Measurements from ENCODE around the gene ACACB.

The ACACB gene

GRCh38 chr12:109228664-109229063 lies 112.3 kb downstream of the ACACB start:
- DNase-seq (ENCODE audit: low spot score in 2 of 2) (no peak), ATAC-seq (no peak)
- Mint-ChIP-seq H3K9me3 (no peaks in the 10 kb centered on the region), H3K4me3 (no peak overlapping the region), H3K27ac (no peak overlapping the region), H3K36me3 (no peaks in the 10 kb centered on the region), H3K4me1 (no peaks in the 10 kb centered on the region)

- Mint-ChIP-seq H3K4me1 (no peaks in the 10 kb centered on the region), H3K27ac (no peak overlapping the region), H3K36me3 (no peaks in the 10 kb centered on the region), H3K9me3 (no peaks in the 10 kb centered on the region), H3K4me3 (no peak overlapping the region)
- DNase-seq (ENCODE audit: low spot score in 2 of 2) (no peak), ATAC-seq (no peak)
Measured at GRCh38 chr12:109230193-109230592, 113.8 kb downstream of the ACACB start.

- Mint-ChIP-seq H3K9me3 (no peaks in the 10 kb centered on the region), H3K27ac (no peak overlapping the region), H3K36me3 (no peaks in the 10 kb centered on the region), H3K4me1 (no peaks in the 10 kb centered on the region), H3K4me3 (no peak overlapping the region)
- DNase-seq (ENCODE audit: low spot score in 2 of 2) (no peak), ATAC-seq (no peak)
Measured at GRCh38 chr12:109232731-109233130, 116.3 kb downstream of the ACACB start.

- ATAC-seq, result no peak
- Mint-ChIP-seq H3K4me3 (no peak overlapping the region), H3K27ac (no peak overlapping the region), H3K9me3 (no peaks in the 10 kb centered on the region), H3K4me1 (no peaks in the 10 kb centered on the region), H3K36me3 (no peaks in the 10 kb centered on the region)
- DNase-seq (ENCODE audit: low spot score in 2 of 2), result no peak
Measured at GRCh38 chr12:109234012-109234411, 117.6 kb downstream of the ACACB start.

- Mint-ChIP-seq H3K4me3 (no peak overlapping the region), H3K27ac (no peak overlapping the region), H3K36me3 (no peaks in the 10 kb centered on the region), H3K4me1 (no peaks in the 10 kb centered on the region), H3K9me3 (no peaks in the 10 kb centered on the region)
- no peak for ATAC-seq
- no peak for DNase-seq (ENCODE audit: low spot score in 2 of 2)
Measured at GRCh38 chr12:109236257-109236656, 119.9 kb downstream of the ACACB start.

- Mint-ChIP-seq H3K4me3 (no peak overlapping the region), H3K9me3 (no peaks in the 10 kb centered on the region), H3K36me3 (no peaks in the 10 kb centered on the region), H3K4me1 (no peaks in the 10 kb centered on the region), H3K27ac (peak overlapping the region; percentile 46)
- ATAC-seq (no peak), DNase-seq (ENCODE audit: low spot score in 2 of 2) (no peak)
Measured at GRCh38 chr12:109239179-109239578, 122.8 kb downstream of the ACACB start.

DNA sequence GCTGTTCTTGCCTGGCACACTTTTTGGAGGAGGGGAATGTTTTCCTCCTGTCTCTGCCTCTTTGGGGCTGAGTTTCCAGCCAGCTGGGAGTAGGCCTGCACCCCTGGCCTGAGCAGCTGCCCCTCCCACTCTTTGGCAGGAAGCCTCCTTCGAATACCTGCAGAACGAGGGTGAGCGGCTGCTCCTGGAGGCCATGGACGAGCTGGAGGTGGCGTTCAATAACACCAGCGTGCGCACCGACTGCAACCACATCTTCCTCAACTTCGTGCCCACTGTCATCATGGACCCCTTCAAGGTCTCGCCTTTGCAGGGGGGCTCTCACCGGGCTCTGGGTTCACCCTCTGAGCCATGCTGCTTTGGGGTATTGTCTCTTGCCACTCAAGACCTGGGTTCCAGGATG lies 123.3 kb downstream of the ACACB start:
- Mint-ChIP-seq H3K36me3 (no peaks in the 10 kb centered on the region), H3K4me1 (no peaks in the 10 kb centered on the region), H3K4me3 (no peak overlapping the region), H3K27ac (no peak overlapping the region), H3K9me3 (no peaks in the 10 kb centered on the region)
- ATAC-seq (no peak), DNase-seq (ENCODE audit: low spot score in 2 of 2) (no peak)

- H3K9me3 Mint-ChIP-seq, result no peaks in the 10 kb centered on the region
Measured at GRCh38 chr12:109240365-109240764, 124.0 kb downstream of the ACACB start.

DNA sequence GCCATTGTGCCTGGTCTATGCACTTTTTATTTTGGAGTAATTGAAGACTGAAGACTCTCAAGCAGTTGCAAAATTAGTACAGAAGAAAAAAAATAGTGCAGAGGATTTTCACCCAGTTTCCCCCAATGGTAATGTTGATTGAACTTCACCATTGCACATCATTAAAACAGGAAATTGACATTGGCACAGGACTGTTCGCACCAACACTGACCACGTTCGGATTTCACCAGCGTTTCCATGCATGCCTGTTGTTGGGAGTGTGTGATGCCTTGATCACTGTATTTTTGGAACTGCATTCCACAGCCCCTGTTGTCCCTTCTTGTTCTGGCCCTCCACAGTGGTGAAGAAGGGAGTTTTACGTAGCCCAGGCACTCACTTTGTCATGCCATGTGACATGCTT lies 125.5 kb downstream of the ACACB start:
- Mint-ChIP-seq H3K4me3 (no peak overlapping the region), H3K4me1 (no peaks in the 10 kb centered on the region), H3K27ac (no peak overlapping the region), H3K36me3 (no peaks in the 10 kb centered on the region), H3K9me3 (no peaks in the 10 kb centered on the region)
- ATAC-seq, result no peak
- DNase-seq (ENCODE audit: low spot score in 2 of 2), result no peak

More at GRCh38 chr12:109240365-109240764, 124.0 kb downstream of the ACACB start:
- H3K27ac Mint-ChIP-seq, result no peak overlapping the region
- H3K4me1 Mint-ChIP-seq, result no peaks in the 10 kb centered on the region
- no peak for ATAC-seq
- no peaks in the 10 kb centered on the region for H3K36me3 Mint-ChIP-seq
- no peak for DNase-seq (ENCODE audit: low spot score in 2 of 2)
- H3K4me3 Mint-ChIP-seq, result no peak overlapping the region

- ATAC-seq (no peak), DNase-seq (ENCODE audit: low spot score in 2 of 2) (no peak)
- no peaks in the 10 kb centered on the region for H3K36me3 Mint-ChIP-seq
- no peaks in the 10 kb centered on the region for H3K4me1 Mint-ChIP-seq
- H3K27ac Mint-ChIP-seq, result no peak overlapping the region
- H3K4me3 Mint-ChIP-seq, result no peak overlapping the region
- H3K9me3 Mint-ChIP-seq, result no peaks in the 10 kb centered on the region
Measured at GRCh38 chr12:109244073-109244472, 127.7 kb downstream of the ACACB start.

DNA sequence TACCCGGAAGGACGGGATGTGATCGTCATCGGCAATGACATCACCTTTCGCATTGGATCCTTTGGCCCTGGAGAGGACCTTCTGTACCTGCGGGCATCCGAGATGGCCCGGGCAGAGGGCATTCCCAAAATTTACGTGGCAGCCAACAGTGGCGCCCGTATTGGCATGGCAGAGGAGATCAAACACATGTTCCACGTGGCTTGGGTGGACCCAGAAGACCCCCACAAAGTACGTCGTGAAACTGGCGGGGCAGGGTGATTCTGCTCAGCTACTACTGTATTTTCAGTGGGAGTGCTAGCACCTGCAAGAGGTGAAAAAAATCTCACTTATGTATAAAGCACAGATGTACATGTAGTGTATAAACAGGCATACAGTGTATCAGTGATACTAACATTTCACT lies 129.8 kb downstream of the ACACB start:
- ATAC-seq (no peak), DNase-seq (ENCODE audit: low spot score in 2 of 2) (no peak)
- Mint-ChIP-seq H3K9me3 (no peaks in the 10 kb centered on the region), H3K4me1 (peaks cover 4% of the 10 kb centered on the region), H3K27ac (no peak overlapping the region), H3K36me3 (no peaks in the 10 kb centered on the region), H3K4me3 (no peak overlapping the region)

DNA sequence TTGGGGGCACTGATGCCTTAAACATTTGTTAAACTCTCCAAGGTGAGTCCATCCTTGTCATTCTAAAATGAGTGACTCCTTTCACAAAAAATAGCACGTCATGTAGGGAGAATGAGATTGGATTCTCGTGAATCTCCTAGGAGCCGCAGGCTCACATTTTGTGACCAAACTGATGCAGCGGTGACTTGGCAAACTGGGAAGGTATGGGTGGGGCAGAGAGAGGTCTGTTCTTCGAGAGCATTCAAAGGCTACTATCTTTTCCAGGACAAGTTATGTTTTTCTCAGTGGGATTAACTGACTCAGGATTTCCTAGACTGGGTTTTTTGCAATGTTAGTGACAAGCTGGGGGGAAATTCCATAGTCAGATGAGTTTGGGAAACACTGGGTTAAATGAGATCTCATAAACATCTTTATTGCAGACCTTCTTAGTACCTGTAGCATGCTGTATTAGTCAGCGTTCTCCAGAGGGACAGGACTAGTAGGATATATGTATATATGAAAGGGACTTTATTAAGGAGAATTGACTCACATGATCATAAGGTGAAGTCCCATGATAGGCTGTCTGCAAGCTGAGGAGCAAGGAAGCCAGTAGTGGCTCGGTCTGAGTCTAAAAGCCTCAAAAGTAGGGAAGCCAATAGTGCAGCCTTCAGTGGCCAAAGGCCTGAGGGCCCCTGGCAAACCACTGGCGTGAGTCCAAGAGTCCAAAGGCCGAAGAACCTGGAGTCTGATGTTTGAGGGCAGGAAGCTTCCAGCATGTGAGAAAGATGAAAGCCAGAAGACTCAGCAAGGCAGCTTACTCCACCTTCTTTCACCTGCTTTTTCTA lies 131.7 kb downstream of the ACACB start:
- Mint-ChIP-seq H3K9me3 (peaks cover 2% of the 10 kb centered on the region), H3K36me3 (peaks cover 5% of the 10 kb centered on the region), H3K4me3 (no peak overlapping the region), H3K27ac (no peak overlapping the region), H3K4me1 (peaks cover 4% of the 10 kb centered on the region)
- ATAC-seq, result no peak
- DNase-seq (ENCODE audit: low spot score in 2 of 2), result no peak

DNA sequence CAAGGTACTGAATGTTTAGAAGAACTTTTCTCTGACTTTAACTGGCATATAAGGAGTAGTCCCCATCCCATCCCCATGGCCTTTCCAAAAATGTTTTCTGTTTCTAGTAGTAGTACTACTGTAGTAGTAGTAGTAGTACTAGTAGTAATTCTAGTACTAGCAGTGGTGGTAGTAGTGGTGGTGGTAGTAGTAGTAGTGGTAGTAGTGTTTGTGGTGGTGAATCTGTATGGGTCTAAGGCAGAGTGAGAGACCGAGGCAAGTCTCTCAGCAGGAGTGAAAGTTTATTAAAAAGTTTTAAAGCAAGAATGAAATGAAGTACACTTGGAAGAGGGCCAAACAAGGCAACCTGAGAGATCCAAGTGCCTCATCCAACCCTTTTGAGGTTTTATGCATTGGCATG lies 134.1 kb downstream of the ACACB start:
- peaks cover 4% of the 10 kb centered on the region for H3K4me1 Mint-ChIP-seq
- peaks cover 5% of the 10 kb centered on the region for H3K9me3 Mint-ChIP-seq
- no peak overlapping the region for H3K4me3 Mint-ChIP-seq
- peak; percentile 82 for ATAC-seq
- H3K36me3 Mint-ChIP-seq, result peaks cover 5% of the 10 kb centered on the region
- DNase-seq (ENCODE audit: low spot score in 2 of 2), result no peak
- no peak overlapping the region for H3K27ac Mint-ChIP-seq

DNA sequence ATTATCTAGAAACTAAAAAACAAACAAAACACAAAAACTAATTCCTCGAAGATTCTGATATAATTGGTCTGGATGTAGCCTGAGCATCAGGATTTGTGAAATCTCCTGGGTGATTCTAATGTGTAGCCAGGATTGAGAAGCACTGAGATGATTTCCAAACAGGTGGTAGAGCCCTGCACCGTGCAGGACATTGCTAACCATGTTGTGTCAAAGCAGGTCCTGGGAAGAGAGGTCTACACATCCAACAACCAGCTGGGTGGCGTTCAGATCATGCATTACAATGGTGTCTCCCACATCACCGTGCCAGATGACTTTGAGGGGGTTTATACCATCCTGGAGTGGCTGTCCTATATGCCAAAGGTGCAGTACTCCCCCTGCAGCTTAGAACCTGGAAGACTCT lies 136.4 kb downstream of the ACACB start:
- no peak for ATAC-seq
- H3K4me3 Mint-ChIP-seq, result no peak overlapping the region
- DNase-seq (ENCODE audit: low spot score in 2 of 2), result no peak
- H3K4me1 Mint-ChIP-seq, result peaks cover 4% of the 10 kb centered on the region
- no peak overlapping the region for H3K27ac Mint-ChIP-seq
- peaks cover 5% of the 10 kb centered on the region for H3K36me3 Mint-ChIP-seq
- H3K9me3 Mint-ChIP-seq, result peaks cover 5% of the 10 kb centered on the region

GRCh38 chr12:109253913-109254544 lies 137.6 kb downstream of the ACACB start:
- Mint-ChIP-seq H3K27ac (no peak overlapping the region), H3K4me3 (no peak overlapping the region), H3K4me1 (peaks cover 4% of the 10 kb centered on the region), H3K9me3 (peaks cover 5% of the 10 kb centered on the region), H3K36me3 (peaks cover 5% of the 10 kb centered on the region)
- ATAC-seq (no peak), DNase-seq (ENCODE audit: low spot score in 2 of 2) (no peak)

DNA sequence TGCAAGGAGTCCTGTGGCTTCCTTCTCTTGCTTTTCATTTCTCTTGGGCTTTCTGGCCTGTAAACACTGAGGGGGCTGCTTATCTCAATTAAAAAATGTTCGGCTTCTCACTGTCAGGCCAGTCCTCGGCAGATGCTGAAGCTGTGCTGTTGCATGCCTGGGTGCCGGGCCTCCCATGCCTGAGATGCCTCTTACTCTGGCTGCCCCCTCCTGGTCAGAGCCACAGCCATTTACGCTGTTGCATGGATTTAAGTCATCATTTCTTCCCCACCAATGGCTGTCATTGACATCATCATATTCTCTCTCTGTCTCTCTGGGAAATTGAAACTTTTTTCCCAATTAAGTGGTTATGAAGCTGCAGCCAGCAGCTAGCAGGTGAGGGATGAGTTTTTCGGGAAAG lies 139.0 kb downstream of the ACACB start:
- Mint-ChIP-seq H3K4me3 (no peak overlapping the region), H3K36me3 (peaks cover 5% of the 10 kb centered on the region), H3K27ac (no peak overlapping the region), H3K9me3 (peaks cover 5% of the 10 kb centered on the region), H3K4me1 (peaks cover 2% of the 10 kb centered on the region)
- DNase-seq (ENCODE audit: low spot score in 2 of 2) (no peak), ATAC-seq (no peak)
